T-helper 2 cell treated with Interferon-gamma antibody and Interleukin-4, amounts not matched to agents 100 ng/mL and 5 ng/mL, for 36 hours (primary cell): ENCODE data around the gene MSTO1. TPM values are rescaled to one million over a fixed set of nuclear protein-coding genes. Genes with fewer than 3 reads are reported as not detected.
"Not testable (repeated sequence)": the region's sequence is repeated elsewhere in the genome, so short reads cannot be mapped to it uniquely, and the experiment has no call there.

ENCODE experiments used
- intact Hi-C: fragments of 100-400 bp; cut with micrococcal nuclease; formaldehyde crosslinking; loops from one replicate; pipeline ENCODE4 v1.15.1; 2023
- total RNA-seq: library from RNA; stranded (reverse); gene quantifications from 2 replicates; pipeline ENCODE4 v1.2.3, GENCODE V29; 2022

Gene MSTO1
- total RNA-seq, 1 donor from 2014 or later = 73.8 TPM

GRCh38 chr1:155610257-155610647 is 234 bp downstream of the MSTO1 start:
- intact Hi-C loops = not testable (repeated sequence)

- intact Hi-C loops = not testable (repeated sequence)
Measured at GRCh38 chr1:155613226-155613625, 3.2 kb downstream of the MSTO1 start.

GRCh38 chr1:155622191-155622590 is 12.2 kb downstream of the MSTO1 start:
- intact Hi-C loops = no loop called here

GRCh38 chr1:155623357-155623756 is 13.3 kb downstream of the MSTO1 start:
- intact Hi-C loops = no loop called here

GRCh38 chr1:155626428-155626827 is 16.4 kb downstream of the MSTO1 start:
- intact Hi-C loops = not testable (repeated sequence)

GRCh38 chr1:155636397-155637153 is 26.6 kb downstream of the MSTO1 start:
- intact Hi-C loops = no loop called here

GRCh38 chr1:155640367-155640766 is 30.3 kb downstream of the MSTO1 start:
- intact Hi-C loops = no loop called here

GRCh38 chr1:155642559-155643180 is 32.7 kb downstream of the MSTO1 start:
- intact Hi-C loops = not testable (repeated sequence)

- intact Hi-C loops = no loop called here
Measured at GRCh38 chr1:155643230-155643629, 33.2 kb downstream of the MSTO1 start.

GRCh38 chr1:155645034-155645598 is 35.1 kb downstream of the MSTO1 start:
- intact Hi-C loops = no loop called here

- intact Hi-C loops = no loop called here
Measured at GRCh38 chr1:155645648-155646047, 35.6 kb downstream of the MSTO1 start.

GRCh38 chr1:155646307-155646706 is 36.3 kb downstream of the MSTO1 start:
- intact Hi-C loops = no loop called here

GRCh38 chr1:155648207-155649147 is 38.5 kb downstream of the MSTO1 start:
- intact Hi-C loops = no loop called here

GRCh38 chr1:155649676-155650075 is 39.7 kb downstream of the MSTO1 start:
- intact Hi-C loops = no loop called here

- intact Hi-C loops = no loop called here
Measured at GRCh38 chr1:155650231-155650757, 40.3 kb downstream of the MSTO1 start.

- intact Hi-C loops = no loop called here
Measured at GRCh38 chr1:155651861-155652661, 42.0 kb downstream of the MSTO1 start.

- intact Hi-C loops = no loop called here
Measured at GRCh38 chr1:155652951-155653350, 42.9 kb downstream of the MSTO1 start.

- intact Hi-C loops = no loop called here
Measured at GRCh38 chr1:155657463-155657862, 47.4 kb downstream of the MSTO1 start.

GRCh38 chr1:155661239-155661638 is 51.2 kb downstream of the MSTO1 start:
- intact Hi-C loops = not testable (repeated sequence)
